Thyroid gland (tissue), 4 donors: ENCODE measurements around the gene SUSD3. TPM values are rescaled to one million over a fixed set of nuclear protein-coding genes. Genes with fewer than 3 reads are reported as not detected.

Experiments used
- DNase-seq, 2 donors: peaks; one replicate each; pipeline ENCODE4 v3.0.0-alpha.2; 2019
- H3K27ac ChIP-seq, 3 donors: fragments of 200-600 bp; sonication (generic); 1 replicate in 2 of 3; 2 replicates in 1 of 3; pipeline ENCODE4 v1.5.1; 2016 to 2019; ENCODE audit warnings: mild to moderate bottlenecking in 1 of 3, moderate library complexity in 1 of 3
- H3K27me3 ChIP-seq: fragments of 200-600 bp; sonication (generic); one replicate; pipeline ENCODE4 v1.5.1; 2019
- H3K36me3 ChIP-seq, 2 donors: fragments of 200-600 bp; sonication (generic); one replicate each; pipeline ENCODE4 v1.5.1; 2016 to 2019
- H3K4me1 ChIP-seq, 2 donors: fragments of 200-600 bp; sonication (generic); one replicate each; pipeline ENCODE4 v1.5.1; 2017 to 2019
- H3K4me3 ChIP-seq, 3 donors: fragments of 200-600 bp; sonication (generic); replicated peaks in 1 of 3; 1 replicate in 2 of 3; 2 replicates in 1 of 3; pipeline ENCODE4 v1.5.1; 2016; ENCODE audit warnings: mild to moderate bottlenecking in 1 of 3
- H3K9me3 ChIP-seq: fragments of 200-600 bp; sonication (generic); one replicate; pipeline ENCODE4 v1.5.1; 2017
- POLR2A ChIP-seq, 2 donors: fragments of 450-650 bp; IDR thresholded peaks; one replicate each; pipeline ENCODE4 v1.6.1; 2017; ENCODE audit warnings: antibody characterized with exemption in 2 of 2, mild to moderate bottlenecking in 2 of 2, moderate library complexity in 1 of 2
- WGBS, 2 donors: methylation state at CpG; one replicate each; pipeline ENCODE4 v1.1.5; 2017; 5-methylcytosine and 5-hydroxymethylcytosine counted together
- intact Hi-C: fragments of 100-400 bp; cut with DNase I; formaldehyde crosslinking; loops from one replicate; pipeline ENCODE4 v1.15.1; 2023
- total RNA-seq, 4 donors: library from RNA; depleted of rRNA; stranded (reverse); fragments of >200 nt; gene quantifications; one replicate each; pipeline ENCODE4 v1.2.3, GENCODE V29; 2016
- TF ChIP-seq, protein P1 (sequence below), 6 experiments: fragments of 200-600 bp in 3 of 6; fragments of 450-650 bp in 3 of 6; sonication (generic) in 3 of 6; IDR thresholded peaks; one replicate each; pipeline ENCODE4 v1.5.1; 2016 to 2019; ENCODE audit warnings: antibody characterized with exemption in 6 of 6, mild to moderate bottlenecking in 2 of 6, inconsistent platforms in 1 of 6, moderate library complexity in 1 of 6

The SUSD3 gene
- total RNA-seq, 4 donors from 2014 or later = 3.6 to 12.6 (median 5.5) TPM

DNA sequence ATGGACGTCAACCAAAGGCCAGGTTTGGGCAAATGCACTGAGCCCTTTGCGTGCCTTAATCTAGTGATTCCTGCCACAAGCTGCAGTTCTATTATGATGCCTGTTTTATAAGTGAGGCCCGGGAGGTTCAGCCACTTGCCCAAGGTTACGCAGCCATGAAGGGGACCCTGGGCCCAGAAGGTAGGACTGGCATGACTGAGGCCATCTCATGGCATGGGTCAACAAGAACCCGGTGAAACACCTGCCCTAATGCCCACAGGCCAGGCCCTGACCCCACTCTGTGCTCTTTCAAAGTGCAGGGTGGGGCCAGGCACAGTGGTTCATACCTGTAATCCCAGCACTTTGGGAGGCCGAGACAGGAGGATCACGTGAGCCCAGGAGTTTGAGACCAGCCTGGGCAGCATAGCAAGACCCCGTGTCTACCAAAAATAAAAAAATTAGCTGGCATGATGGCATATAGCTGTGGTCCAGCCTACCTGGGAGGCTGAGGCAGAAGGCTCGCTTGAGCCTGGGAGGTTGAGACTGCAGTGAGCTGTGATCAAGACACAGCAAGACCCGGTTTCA is 66.9 kb downstream of the SUSD3 start:
- WGBS, 2 donors = 89 to 91% methylated on average over 9 to 10 of the region's 10 CpGs
- Histone ChIP-seq H3K9me3 (no peaks in the 10 kb centered on the region), H3K4me1 (peaks cover 41 to 60% of the 10 kb centered on the region in 2 donors), H3K27ac (peak overlapping the region; percentile 23 to 96 (median 70)), H3K27me3 (no peaks in the 10 kb centered on the region), H3K4me3 (no peak overlapping the region), H3K36me3 (peaks cover 26 to 27% of the 10 kb centered on the region in 2 donors)
- TF ChIP-seq, protein P1, sequence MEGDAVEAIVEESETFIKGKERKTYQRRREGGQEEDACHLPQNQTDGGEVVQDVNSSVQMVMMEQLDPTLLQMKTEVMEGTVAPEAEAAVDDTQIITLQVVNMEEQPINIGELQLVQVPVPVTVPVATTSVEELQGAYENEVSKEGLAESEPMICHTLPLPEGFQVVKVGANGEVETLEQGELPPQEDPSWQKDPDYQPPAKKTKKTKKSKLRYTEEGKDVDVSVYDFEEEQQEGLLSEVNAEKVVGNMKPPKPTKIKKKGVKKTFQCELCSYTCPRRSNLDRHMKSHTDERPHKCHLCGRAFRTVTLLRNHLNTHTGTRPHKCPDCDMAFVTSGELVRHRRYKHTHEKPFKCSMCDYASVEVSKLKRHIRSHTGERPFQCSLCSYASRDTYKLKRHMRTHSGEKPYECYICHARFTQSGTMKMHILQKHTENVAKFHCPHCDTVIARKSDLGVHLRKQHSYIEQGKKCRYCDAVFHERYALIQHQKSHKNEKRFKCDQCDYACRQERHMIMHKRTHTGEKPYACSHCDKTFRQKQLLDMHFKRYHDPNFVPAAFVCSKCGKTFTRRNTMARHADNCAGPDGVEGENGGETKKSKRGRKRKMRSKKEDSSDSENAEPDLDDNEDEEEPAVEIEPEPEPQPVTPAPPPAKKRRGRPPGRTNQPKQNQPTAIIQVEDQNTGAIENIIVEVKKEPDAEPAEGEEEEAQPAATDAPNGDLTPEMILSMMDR (IDR thresholded peaks at IDR 0.05) = no peak
- TF ChIP-seq POLR2A (IDR thresholded peaks at IDR 0.05) = no peak
- DNase-seq = peak in 1 of 2 donors; percentile 1
- intact Hi-C loops = no loop called here

DNA sequence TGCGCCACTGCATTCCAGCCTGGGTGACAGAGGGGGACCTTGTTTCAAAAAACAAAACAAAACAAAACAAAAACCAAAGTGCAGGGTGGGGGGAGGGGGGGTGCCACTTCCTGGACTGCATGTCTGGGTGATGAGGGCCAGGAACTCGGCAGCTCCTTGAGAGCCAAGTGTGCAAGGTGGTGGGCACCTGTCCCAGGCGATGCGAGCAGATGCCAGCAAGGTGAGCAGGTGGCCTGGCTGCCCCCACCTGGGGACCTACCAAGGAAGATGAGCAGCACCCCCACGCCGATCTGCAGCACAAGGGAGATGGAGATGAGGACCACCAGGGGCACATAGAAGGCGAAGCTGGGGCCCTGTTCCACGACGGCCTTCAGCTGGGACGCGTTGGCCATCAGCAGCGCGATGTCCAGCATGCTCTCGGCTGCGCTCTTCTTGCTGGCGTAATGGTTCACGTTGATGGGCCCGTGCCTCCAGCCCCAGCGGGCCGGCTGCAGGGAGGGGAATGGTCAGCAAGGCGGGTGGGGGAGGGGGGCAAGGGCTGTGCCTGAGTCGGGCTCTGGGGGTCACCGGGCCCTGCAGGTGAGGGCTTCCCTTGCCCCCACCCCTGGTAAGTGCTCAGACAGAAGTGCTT is 67.8 kb downstream of the SUSD3 start:
- Histone ChIP-seq H3K27me3 (no peaks in the 10 kb centered on the region), H3K27ac (peak overlapping the region; percentile 70 to 96 (median 71)), H3K9me3 (no peaks in the 10 kb centered on the region), H3K36me3 (peaks cover 24 to 26% of the 10 kb centered on the region in 2 donors), H3K4me1 (peaks cover 48 to 62% of the 10 kb centered on the region in 2 donors), H3K4me3 (no peak overlapping the region)
- peak; percentile 69 to 73 for DNase-seq
- TF ChIP-seq POLR2A (IDR thresholded peaks at IDR 0.05) = no peak
- TF ChIP-seq, protein P1 (IDR thresholded peaks at IDR 0.05) = no peak
- WGBS, 2 donors = 37 to 66% methylated on average over 8 to 22 of the region's 23 CpGs
- intact Hi-C loops = no loop called here

DNA sequence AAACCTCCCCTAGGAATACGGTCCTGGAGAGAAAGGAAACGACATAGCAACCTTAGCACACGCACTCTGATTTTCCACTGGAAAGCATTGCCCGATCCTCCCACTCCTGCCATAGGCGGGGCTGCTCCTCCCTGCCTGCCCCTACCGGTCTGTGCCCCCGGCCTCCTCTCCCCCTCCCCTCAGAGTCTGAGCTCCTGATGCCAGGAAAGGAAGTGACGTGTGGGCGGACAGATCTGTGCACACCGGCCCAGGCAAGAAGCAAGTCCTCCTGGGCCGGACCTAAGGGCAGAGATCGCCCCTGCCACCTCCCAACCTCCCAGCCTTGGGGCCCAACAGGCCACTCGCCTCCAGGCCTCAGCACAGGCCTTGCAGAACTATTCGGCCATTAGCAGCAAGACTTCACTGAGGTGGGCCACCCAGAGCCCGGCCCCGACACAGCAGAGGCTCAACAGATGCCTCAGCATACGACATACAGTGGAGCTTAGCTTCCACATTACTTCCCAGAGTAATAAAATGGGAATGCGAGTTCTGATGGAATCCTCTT is 68.4 kb downstream of the SUSD3 start:
- 43 to 44% methylated on average over 12 to 18 of the region's 18 CpGs for WGBS, 2 donors
- DNase-seq = peak; percentile 73 to 75
- peaks cover 19 to 20% of the 10 kb centered on the region in 2 donors for H3K36me3 ChIP-seq
- no peaks in the 10 kb centered on the region for H3K9me3 ChIP-seq
- no peak overlapping the region for H3K4me3 ChIP-seq
- peak overlapping the region; percentile 70 to 96 (median 71) for H3K27ac ChIP-seq
- TF ChIP-seq POLR2A (IDR thresholded peaks at IDR 0.05) = no peak
- TF ChIP-seq, protein P1 (IDR thresholded peaks at IDR 0.05) = no peak
- H3K4me1 ChIP-seq = peaks cover 54 to 68% of the 10 kb centered on the region in 2 donors
- intact Hi-C loops = no loop called here
- no peaks in the 10 kb centered on the region for H3K27me3 ChIP-seq

DNA sequence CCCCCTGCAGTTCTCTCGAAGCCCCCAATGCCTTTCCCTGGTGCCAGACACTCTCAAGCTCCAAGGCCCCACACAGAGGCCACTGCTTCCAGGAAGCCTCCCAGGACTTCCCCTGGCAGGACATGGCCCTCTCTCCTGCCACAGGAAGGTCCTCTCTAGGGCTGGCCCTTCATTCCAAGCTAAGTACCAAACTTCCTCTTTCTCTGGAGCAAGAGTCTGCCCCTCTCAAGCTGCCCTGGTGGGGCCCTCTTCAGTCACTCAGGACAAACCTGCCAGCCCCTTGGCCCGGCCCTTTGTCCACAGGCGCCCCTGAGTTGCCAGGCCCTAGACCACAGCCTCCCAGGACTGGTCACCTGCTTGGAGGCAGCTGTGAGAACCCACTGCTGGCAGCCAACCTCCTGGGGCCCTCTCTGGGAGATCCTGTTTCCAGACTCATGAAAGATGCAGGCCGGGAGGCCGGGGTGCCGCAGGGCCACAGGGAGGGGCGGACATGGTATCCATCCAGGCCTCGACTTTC is 69.0 kb downstream of the SUSD3 start:
- Histone ChIP-seq H3K4me1 (peaks cover 60 to 74% of the 10 kb centered on the region in 2 donors), H3K9me3 (no peaks in the 10 kb centered on the region), H3K36me3 (peaks cover 17% of the 10 kb centered on the region in 2 donors), H3K4me3 (no peak overlapping the region), H3K27me3 (no peaks in the 10 kb centered on the region), H3K27ac (peak overlapping the region; percentile 70 to 96 (median 71))
- TF ChIP-seq, protein P1 (IDR thresholded peaks at IDR 0.05) = no peak
- TF ChIP-seq POLR2A (IDR thresholded peaks at IDR 0.05) = no peak
- DNase-seq = peak; percentile 65 to 71
- 36 to 58% methylated on average over 3 to 8 of the region's 8 CpGs for WGBS, 2 donors
- intact Hi-C loops = no loop called here
